ENCODE measurements around the gene UST. TPM values are rescaled to one million over a fixed set of nuclear protein-coding genes. Genes with fewer than 3 reads are reported as not detected.

Gene UST
- total RNA-seq, 1 experiment from 2014 or later, result 10.0 TPM

- ChIA-PET CTCF (no interaction called here), POLR2A (no interaction called here)
- no peak for DNase-seq (ENCODE audit: unreplicated experiment)
- Mint-ChIP-seq H3K27ac (ENCODE audit: low read depth, unreplicated experiment) (no peak overlapping the region), H3K4me3 (ENCODE audit: unreplicated experiment) (no peak overlapping the region), H3K4me1 (ENCODE audit: insufficient read depth, unreplicated experiment) (peaks cover 6% of the 10 kb centered on the region), H3K27me3 (ENCODE audit: insufficient read depth, unreplicated experiment) (no peaks in the 10 kb centered on the region), H3K36me3 (ENCODE audit: insufficient read depth, unreplicated experiment) (no peaks in the 10 kb centered on the region), H3K9me3 (ENCODE audit: unreplicated experiment) (peaks cover 15% of the 10 kb centered on the region)
- no peak for TF ChIP-seq CTCF (IDR thresholded peaks at IDR 0.05; ENCODE audit: unreplicated experiment)
- intact Hi-C loops (cut with micrococcal nuclease), result no loop called here
- BruUV-seq (replicated peaks), result no TSS peak
Measured at GRCh38 chr6:148713033-148713738, 33.6 kb upstream of the UST start.

GRCh38 chr6:148713921-148714320, 32.9 kb upstream of the UST start:
- no TSS peak for BruUV-seq (replicated peaks)

GRCh38 chr6:148716811-148717210, 30.0 kb upstream of the UST start:
- TF ChIP-seq CTCF (IDR thresholded peaks at IDR 0.05; ENCODE audit: unreplicated experiment), result no peak
- peak overlapping the region; percentile 31 for H3K27ac Mint-ChIP-seq (ENCODE audit: low read depth, unreplicated experiment)
- peaks cover 13% of the 10 kb centered on the region for H3K4me1 Mint-ChIP-seq (ENCODE audit: insufficient read depth, unreplicated experiment)
- CTCF ChIA-PET, result interaction anchor here (0.7 kb wide), 1 partner anchor 310 kb away, joined by 3 read pairs; no protein-coding TSS in a partner anchor
- no TSS peak for BruUV-seq (replicated peaks)
- intact Hi-C loops (cut with micrococcal nuclease), result no loop called here
- no peaks in the 10 kb centered on the region for H3K36me3 Mint-ChIP-seq (ENCODE audit: insufficient read depth, unreplicated experiment)
- H3K4me3 Mint-ChIP-seq (ENCODE audit: unreplicated experiment), result no peak overlapping the region
- H3K27me3 Mint-ChIP-seq (ENCODE audit: insufficient read depth, unreplicated experiment), result no peaks in the 10 kb centered on the region
- POLR2A ChIA-PET, result interaction anchor here (0.7 kb wide), 1 partner anchor 9 kb away, joined by 4 read pairs; no protein-coding TSS in a partner anchor
- peak; percentile 37 for DNase-seq (ENCODE audit: unreplicated experiment)
- H3K9me3 Mint-ChIP-seq (ENCODE audit: unreplicated experiment), result peaks cover 15% of the 10 kb centered on the region

More at GRCh38 chr6:148713921-148714320, 32.9 kb upstream of the UST start:
- H3K27me3 Mint-ChIP-seq (ENCODE audit: insufficient read depth, unreplicated experiment), result no peaks in the 10 kb centered on the region
- no peak for TF ChIP-seq CTCF (IDR thresholded peaks at IDR 0.05; ENCODE audit: unreplicated experiment)
- intact Hi-C loops (cut with micrococcal nuclease), result no loop called here
- H3K4me3 Mint-ChIP-seq (ENCODE audit: unreplicated experiment), result no peak overlapping the region
- H3K9me3 Mint-ChIP-seq (ENCODE audit: unreplicated experiment), result peaks cover 15% of the 10 kb centered on the region
- H3K27ac Mint-ChIP-seq (ENCODE audit: low read depth, unreplicated experiment), result no peak overlapping the region
- H3K36me3 Mint-ChIP-seq (ENCODE audit: insufficient read depth, unreplicated experiment), result no peaks in the 10 kb centered on the region
- H3K4me1 Mint-ChIP-seq (ENCODE audit: insufficient read depth, unreplicated experiment), result peaks cover 6% of the 10 kb centered on the region
- ChIA-PET CTCF (interaction anchor here (0.9 kb wide), 1 partner anchor 14 kb away, joined by 3 read pairs; no protein-coding TSS in a partner anchor), POLR2A (no interaction called here)
- DNase-seq (ENCODE audit: unreplicated experiment), result no peak

- Mint-ChIP-seq H3K4me3 (ENCODE audit: unreplicated experiment) (no peak overlapping the region), H3K9me3 (ENCODE audit: unreplicated experiment) (peaks cover 8% of the 10 kb centered on the region), H3K27ac (ENCODE audit: low read depth, unreplicated experiment) (no peak overlapping the region), H3K36me3 (ENCODE audit: insufficient read depth, unreplicated experiment) (no peaks in the 10 kb centered on the region), H3K27me3 (ENCODE audit: insufficient read depth, unreplicated experiment) (no peaks in the 10 kb centered on the region), H3K4me1 (ENCODE audit: insufficient read depth, unreplicated experiment) (peaks cover 13% of the 10 kb centered on the region)
- POLR2A ChIA-PET, result interaction anchor here (0.5 to 0.7 kb wide), 2 partner anchors 12 to 93 kb away, joined by 3 read pairs; no protein-coding TSS in a partner anchor
- CTCF ChIA-PET, result interaction anchor here (0.8 to 1.2 kb wide), 2 partner anchors 142 to 162 kb away, joined by 3 to 4 read pairs; no protein-coding TSS in a partner anchor
- no peak for TF ChIP-seq CTCF (IDR thresholded peaks at IDR 0.05; ENCODE audit: unreplicated experiment)
- no TSS peak for BruUV-seq (replicated peaks)
- no peak for DNase-seq (ENCODE audit: unreplicated experiment)
- intact Hi-C loops (cut with micrococcal nuclease), result no loop called here
Measured at GRCh38 chr6:148720406-148720805, 26.4 kb upstream of the UST start.

Data from MCF 10A (cell line).